Sigmoid colon (tissue), 7 donors: ENCODE data around the gene ZNF350. TPM values are rescaled to one million over a fixed set of nuclear protein-coding genes. Genes with fewer than 3 reads are reported as not detected.

ENCODE experiments used
- DNase-seq: peaks from one replicate; pipeline ENCODE4 v3.0.0-alpha.2; 2019
- H3K27ac ChIP-seq, 4 donors: fragments of 200-600 bp; sonication (generic); one replicate each; pipeline ENCODE4 v1.5.1; 2016 to 2019; ENCODE audit warnings: mild to moderate bottlenecking in 1 of 4
- H3K27me3 ChIP-seq, 3 donors: fragments of 200-600 bp; sonication (generic); one replicate each; pipeline ENCODE4 v1.5.1; 2019; ENCODE audit warnings: mild to moderate bottlenecking in 1 of 3
- H3K36me3 ChIP-seq, 4 donors: fragments of 200-600 bp; sonication (generic); one replicate each; pipeline ENCODE4 v1.5.1; 2016 to 2019
- H3K4me1 ChIP-seq, 4 donors: fragments of 200-600 bp; sonication (generic); one replicate each; pipeline ENCODE4 v1.5.1; 2017 to 2019
- H3K4me3 ChIP-seq, 4 donors: fragments of 200-600 bp; sonication (generic); one replicate each; pipeline ENCODE4 v1.5.1; 2017 to 2019; ENCODE audit warnings: mild to moderate bottlenecking in 2 of 4, moderate library complexity in 1 of 4
- H3K9me3 ChIP-seq, 4 donors: fragments of 200-600 bp in 3 of 4; sonication (generic) in 3 of 4; one replicate each; pipeline versions ENCODE4 v1.5.1 to v1.6.1; 2013 to 2019
- CTCF ChIP-seq, 4 experiments: fragments of 450-650 bp in 3 of 4; fragments of 200-600 bp in 1 of 4; IDR thresholded peaks; one replicate each; pipeline ENCODE4 v1.5.1; 2016 to 2019; ENCODE audit warnings: antibody characterized with exemption in 4 of 4, mild to moderate bottlenecking in 3 of 4, moderate library complexity in 2 of 4
- EP300 ChIP-seq, 4 donors: sonication (generic); formaldehyde crosslinking; IDR thresholded peaks; one replicate each; pipeline ENCODE4 v1.6.1; 2017; ENCODE audit warnings: antibody characterized with exemption in 4 of 4
- POLR2A ChIP-seq, 2 donors: fragments of 450-650 bp; IDR thresholded peaks; one replicate each; pipeline ENCODE4 v1.6.1; 2016; ENCODE audit warnings: antibody characterized with exemption in 2 of 2, mild to moderate bottlenecking in 2 of 2, moderate library complexity in 2 of 2
- POLR2AphosphoS5 ChIP-seq, 4 donors: sonication (generic); formaldehyde crosslinking; IDR thresholded peaks; one replicate each; pipeline ENCODE4 v1.6.1; 2017; ENCODE audit warnings: antibody characterized with exemption in 4 of 4
- WGBS, 2 donors: extraction: QIAGEN DNeasy Blood & Tissue Kit; methylation state at CpG; one replicate each; pipeline ENCODE4 v1.1.7; 2013; 5-methylcytosine and 5-hydroxymethylcytosine counted together
- intact Hi-C: fragments of 100-400 bp; cut with DNase I; formaldehyde crosslinking; loops from one replicate; pipeline ENCODE4 v1.15.1; 2023
- polyA plus RNA-seq, 3 donors: library from polyadenylated mRNA; stranded (reverse); fragments of 200-250 nt; gene quantifications; one replicate each; pipeline ENCODE4 v1.2.3, GENCODE V29; 2013
- total RNA-seq, 4 donors: library from RNA; depleted of rRNA; stranded (reverse); fragments of >200 nt; gene quantifications; one replicate each; pipeline ENCODE4 v1.1.0, GENCODE V29; 2016
- donor health status: healthy with polysubstance abuse.
- donor health status: Bipolar disorder and iron deficiency.
- donor health status: healthy.

The ZNF350 gene
- total and polyA plus RNA-seq, 7 donors = 6.6 to 19.7 (median 13.2) TPM

DNA sequence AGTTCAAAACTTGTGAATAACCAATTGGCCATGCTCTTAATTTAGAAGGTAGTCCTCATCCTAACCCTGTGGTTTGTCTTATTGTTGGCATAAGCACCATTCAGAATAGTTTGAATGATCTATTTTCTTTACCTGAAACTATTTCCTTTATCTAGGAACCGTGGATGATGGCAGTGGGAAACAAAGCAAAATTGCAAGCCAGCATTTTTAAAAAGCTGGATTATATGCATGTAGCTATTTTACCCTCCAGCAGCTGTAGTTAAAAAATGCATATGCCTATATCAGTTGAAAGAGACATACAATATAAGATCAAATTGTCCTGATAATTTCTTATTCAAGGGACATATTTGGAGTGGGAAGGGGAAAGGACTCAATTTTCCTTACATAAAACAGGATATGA is 40.0 kb downstream of the ZNF350 start:
- DNase-seq = no peak
- Histone ChIP-seq H3K4me3 (no peak overlapping the region), H3K36me3 (peaks cover 37 to 49% (median 40%) of the 10 kb centered on the region in 4 donors), H3K27me3 (no peaks in the 10 kb centered on the region), H3K9me3 (peaks cover 57 to 86% (median 66%) of the 10 kb centered on the region in 4 donors), H3K27ac (no peak overlapping the region), H3K4me1 (no peaks in the 10 kb centered on the region)
- intact Hi-C loops = no loop called here
- 89 to 90% methylated on average over 1 of the region's 1 CpG for WGBS, 2 donors
- no peak for TF ChIP-seq POLR2A (IDR thresholded peaks at IDR 0.05)
- TF ChIP-seq CTCF (IDR thresholded peaks at IDR 0.05) = no peak
- TF ChIP-seq POLR2AphosphoS5 (IDR thresholded peaks at IDR 0.05) = no peak
- TF ChIP-seq EP300 (IDR thresholded peaks at IDR 0.05) = no peak

DNA sequence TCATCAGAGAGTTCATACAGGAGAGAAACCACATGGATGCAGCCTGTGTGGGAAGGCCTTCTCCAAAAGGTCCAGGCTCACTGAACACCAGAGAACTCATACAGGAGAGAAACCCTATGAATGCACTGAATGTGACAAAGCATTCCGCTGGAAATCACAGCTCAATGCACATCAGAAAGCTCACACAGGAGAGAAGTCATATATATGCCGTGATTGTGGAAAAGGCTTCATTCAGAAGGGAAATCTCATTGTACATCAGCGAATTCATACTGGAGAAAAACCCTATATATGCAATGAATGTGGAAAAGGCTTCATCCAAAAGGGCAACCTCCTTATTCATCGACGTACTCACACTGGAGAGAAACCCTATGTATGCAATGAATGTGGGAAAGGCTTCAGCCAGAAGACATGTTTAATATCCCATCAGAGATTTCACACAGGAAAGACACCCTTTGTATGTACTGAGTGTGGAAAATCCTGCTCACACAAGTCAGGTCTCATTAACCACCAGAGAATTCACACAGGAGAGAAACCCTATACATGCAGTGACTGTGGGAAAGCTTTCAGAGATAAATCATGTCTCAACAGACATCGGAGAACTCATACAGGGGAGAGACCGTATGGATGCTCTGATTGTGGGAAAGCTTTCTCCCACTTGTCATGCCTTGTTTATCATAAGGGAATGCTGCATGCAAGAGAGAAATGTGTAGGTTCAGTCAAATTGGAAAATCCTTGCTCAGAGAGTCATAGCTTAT is 41.7 kb downstream of the ZNF350 start:
- Histone ChIP-seq H3K27me3 (no peaks in the 10 kb centered on the region), H3K36me3 (peaks cover 51 to 65% (median 57%) of the 10 kb centered on the region in 4 donors), H3K9me3 (peaks cover 62 to 96% (median 73%) of the 10 kb centered on the region in 4 donors), H3K4me1 (no peaks in the 10 kb centered on the region), H3K4me3 (no peak overlapping the region), H3K27ac (no peak overlapping the region)
- intact Hi-C loops = no loop called here
- WGBS, 2 donors = 93% methylated on average over 7 of the region's 7 CpGs
- no peak for TF ChIP-seq POLR2AphosphoS5 (IDR thresholded peaks at IDR 0.05)
- no peak for TF ChIP-seq CTCF (IDR thresholded peaks at IDR 0.05)
- no peak for TF ChIP-seq POLR2A (IDR thresholded peaks at IDR 0.05)
- no peak for TF ChIP-seq EP300 (IDR thresholded peaks at IDR 0.05)
- DNase-seq = no peak

DNA sequence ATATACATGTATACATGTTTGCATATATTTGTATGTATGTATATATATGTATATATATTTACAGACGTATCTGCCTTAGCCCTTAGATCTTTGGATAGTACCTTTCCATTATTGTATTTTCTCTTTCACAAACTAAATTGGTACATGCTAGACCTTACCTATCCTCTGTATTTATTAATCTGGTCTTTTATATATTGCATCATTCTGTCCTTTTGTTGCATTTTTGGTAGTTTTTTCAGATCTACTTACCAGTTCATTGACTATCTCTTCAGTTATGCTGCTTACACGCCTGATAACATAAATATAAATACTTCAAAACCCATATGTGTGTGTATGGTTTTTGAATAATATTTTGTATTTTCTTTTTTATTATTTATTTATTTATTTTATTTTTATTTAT is 47.7 kb downstream of the ZNF350 start:
- H3K9me3 ChIP-seq = peaks cover 30 to 73% (median 38%) of the 10 kb centered on the region in 4 donors
- TF ChIP-seq POLR2A (IDR thresholded peaks at IDR 0.05) (no peak), CTCF (IDR thresholded peaks at IDR 0.05) (no peak), EP300 (IDR thresholded peaks at IDR 0.05) (no peak), POLR2AphosphoS5 (IDR thresholded peaks at IDR 0.05) (no peak)
- DNase-seq = no peak
- WGBS, 2 donors = 99% methylated on average over 2 of the region's 2 CpGs
- H3K27ac ChIP-seq = no peak overlapping the region
- H3K4me1 ChIP-seq = no peaks in the 10 kb centered on the region
- no peaks in the 10 kb centered on the region for H3K27me3 ChIP-seq
- H3K4me3 ChIP-seq = no peak overlapping the region
- intact Hi-C loops = no loop called here
- peaks cover 82 to 100% (median 91%) of the 10 kb centered on the region in 4 donors for H3K36me3 ChIP-seq

GRCh38 chr19:51931921-51932320 is 54.7 kb downstream of the ZNF350 start:
- peaks cover 0 to 29% (median 1%) of the 10 kb centered on the region in 4 donors for H3K9me3 ChIP-seq
- TF ChIP-seq CTCF (IDR thresholded peaks at IDR 0.05) (no peak), EP300 (IDR thresholded peaks at IDR 0.05) (no peak), POLR2AphosphoS5 (IDR thresholded peaks at IDR 0.05) (no peak), POLR2A (IDR thresholded peaks at IDR 0.05) (no peak)
- H3K4me3 ChIP-seq = no peak overlapping the region
- 89 to 98% methylated on average over 8 of the region's 8 CpGs for WGBS, 2 donors
- peaks cover 0 to 9% (median 9%) of the 10 kb centered on the region in 4 donors for H3K4me1 ChIP-seq
- DNase-seq = no peak
- no peak overlapping the region for H3K27ac ChIP-seq
- H3K27me3 ChIP-seq = no peaks in the 10 kb centered on the region
- H3K36me3 ChIP-seq = peaks cover 25 to 71% (median 48%) of the 10 kb centered on the region in 4 donors
- intact Hi-C loops = no loop called here
